ENCODE data around the gene ST13.

GRCh38 chr22:40782521-40782920, 73.9 kb downstream of the ST13 start:
- TF ChIP-seq SUZ12 (IDR thresholded peaks at IDR 0.05; ENCODE audit: extremely low read depth, insufficient read depth, insufficient read length): no peak
- no peak for TF ChIP-seq YY1 (IDR thresholded peaks at IDR 0.05; ENCODE audit: insufficient read depth, insufficient read length)
- TF ChIP-seq ZNF274 (IDR thresholded peaks at IDR 0.05; ENCODE audit: low read depth, low read length): no peak
